Measurements from ENCODE around the gene PARP14.
A peak's percentile ranks its signal among the peaks of the same experiment; 100 is the strongest.

PARP14 gene

GRCh38 chr3:122760453-122761271 is 80.0 kb downstream of the PARP14 start:
- in situ Hi-C loops (cut with HindIII; ENCODE audit: low pct_ligation_motif_present, low sequenced_read_pairs) = no loop called here
- Histone ChIP-seq H3K27me3 (replicated peaks) (no peaks in the 10 kb centered on the region), H3K36me3 (replicated peaks) (no peaks in the 10 kb centered on the region), H3K4me3 (ENCODE audit: low read depth, low read length) (no peak overlapping the region), H3K27ac (no peak overlapping the region)
- no peak for TF ChIP-seq CTCF (IDR thresholded peaks at IDR 0.05; ENCODE audit: low read depth, low read length, missing control alignments)
- peak; percentile 14 for DNase-seq

GRCh38 chr3:122766430-122766829 is 85.8 kb downstream of the PARP14 start:
- H3K4me3 ChIP-seq (ENCODE audit: low read depth, low read length) = no peak overlapping the region
- no peak for DNase-seq
- no peak overlapping the region for H3K27ac ChIP-seq
- no peaks in the 10 kb centered on the region for H3K27me3 ChIP-seq (replicated peaks)
- TF ChIP-seq CTCF (IDR thresholded peaks at IDR 0.05; ENCODE audit: low read depth, low read length, missing control alignments) = no peak
- no peaks in the 10 kb centered on the region for H3K36me3 ChIP-seq (replicated peaks)
- in situ Hi-C loops (cut with HindIII; ENCODE audit: low pct_ligation_motif_present, low sequenced_read_pairs) = no loop called here

GRCh38 chr3:122767540-122768372 is 87.1 kb downstream of the PARP14 start:
- in situ Hi-C loops (cut with HindIII; ENCODE audit: low pct_ligation_motif_present, low sequenced_read_pairs) = no loop called here
- H3K4me3 ChIP-seq (ENCODE audit: low read depth, low read length) = no peak overlapping the region
- no peak for DNase-seq
- no peaks in the 10 kb centered on the region for H3K27me3 ChIP-seq (replicated peaks)
- no peak for TF ChIP-seq CTCF (IDR thresholded peaks at IDR 0.05; ENCODE audit: low read depth, low read length, missing control alignments)
- no peak overlapping the region for H3K27ac ChIP-seq
- H3K36me3 ChIP-seq (replicated peaks) = no peaks in the 10 kb centered on the region

GRCh38 chr3:122770521-122771202 is 90.0 kb downstream of the PARP14 start:
- TF ChIP-seq CTCF (IDR thresholded peaks at IDR 0.05; ENCODE audit: low read depth, low read length, missing control alignments) = no peak
- Histone ChIP-seq H3K4me3 (ENCODE audit: low read depth, low read length) (no peak overlapping the region), H3K27me3 (replicated peaks) (no peaks in the 10 kb centered on the region), H3K27ac (no peak overlapping the region), H3K36me3 (replicated peaks) (no peaks in the 10 kb centered on the region)
- DNase-seq = no peak
- in situ Hi-C loops (cut with HindIII; ENCODE audit: low pct_ligation_motif_present, low sequenced_read_pairs) = no loop called here

GRCh38 chr3:122772827-122773226 is 92.2 kb downstream of the PARP14 start:
- H3K36me3 ChIP-seq (replicated peaks) = no peaks in the 10 kb centered on the region
- H3K27me3 ChIP-seq (replicated peaks) = no peaks in the 10 kb centered on the region
- no peak for DNase-seq
- in situ Hi-C loops (cut with HindIII; ENCODE audit: low pct_ligation_motif_present, low sequenced_read_pairs) = no loop called here
- no peak overlapping the region for H3K4me3 ChIP-seq (ENCODE audit: low read depth, low read length)
- no peak for TF ChIP-seq CTCF (IDR thresholded peaks at IDR 0.05; ENCODE audit: low read depth, low read length, missing control alignments)
- no peak overlapping the region for H3K27ac ChIP-seq
